Erythroblast (primary cell): ENCODE results near the gene TRPM3.

Experiments used
- DNase-seq, 2 experiments: peaks; one replicate each; lab custom pipeline; 2025; lab: John Stamatoyannopoulos, UW
- GATA1 ChIP-seq: IDR thresholded peaks from 2 replicates; pipeline ENCODE4 v1.6.1; 2011; ENCODE audit warnings: low read depth, mild to moderate bottlenecking, control low read depth, low read length, moderate library complexity
- POLR2A ChIP-seq: IDR thresholded peaks from 2 replicates; pipeline ENCODE4 v1.6.1; 2011; ENCODE audit warnings: mild to moderate bottlenecking, low read length

The TRPM3 gene

DNA sequence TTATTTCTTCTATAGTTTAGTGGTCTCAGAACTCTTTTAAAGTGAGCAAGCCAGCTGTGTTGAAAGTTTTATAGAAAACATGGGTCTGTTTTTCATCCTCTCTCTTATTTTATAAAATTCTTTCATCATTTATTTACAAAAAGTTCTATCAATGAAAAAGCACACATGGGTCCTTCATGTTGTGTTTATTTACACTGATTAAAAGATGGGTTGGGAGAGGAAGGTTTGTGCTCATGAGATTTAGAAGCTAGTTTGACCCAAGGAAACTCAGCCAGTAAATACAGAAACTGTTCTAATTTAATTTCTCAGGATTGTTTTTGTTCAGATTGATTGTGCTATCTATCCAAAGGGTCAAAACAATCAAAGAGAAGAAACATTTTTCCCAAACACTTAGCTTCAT lies 528.2 kb downstream of the TRPM3 start:
- no peak for DNase-seq
- TF ChIP-seq GATA1: no peak
- TF ChIP-seq POLR2A: no peak

GRCh38 chr9:70590315-70590677 lies 531.1 kb downstream of the TRPM3 start:
- TF ChIP-seq POLR2A: no peak
- TF ChIP-seq GATA1: no peak
- DNase-seq: no peak

DNA sequence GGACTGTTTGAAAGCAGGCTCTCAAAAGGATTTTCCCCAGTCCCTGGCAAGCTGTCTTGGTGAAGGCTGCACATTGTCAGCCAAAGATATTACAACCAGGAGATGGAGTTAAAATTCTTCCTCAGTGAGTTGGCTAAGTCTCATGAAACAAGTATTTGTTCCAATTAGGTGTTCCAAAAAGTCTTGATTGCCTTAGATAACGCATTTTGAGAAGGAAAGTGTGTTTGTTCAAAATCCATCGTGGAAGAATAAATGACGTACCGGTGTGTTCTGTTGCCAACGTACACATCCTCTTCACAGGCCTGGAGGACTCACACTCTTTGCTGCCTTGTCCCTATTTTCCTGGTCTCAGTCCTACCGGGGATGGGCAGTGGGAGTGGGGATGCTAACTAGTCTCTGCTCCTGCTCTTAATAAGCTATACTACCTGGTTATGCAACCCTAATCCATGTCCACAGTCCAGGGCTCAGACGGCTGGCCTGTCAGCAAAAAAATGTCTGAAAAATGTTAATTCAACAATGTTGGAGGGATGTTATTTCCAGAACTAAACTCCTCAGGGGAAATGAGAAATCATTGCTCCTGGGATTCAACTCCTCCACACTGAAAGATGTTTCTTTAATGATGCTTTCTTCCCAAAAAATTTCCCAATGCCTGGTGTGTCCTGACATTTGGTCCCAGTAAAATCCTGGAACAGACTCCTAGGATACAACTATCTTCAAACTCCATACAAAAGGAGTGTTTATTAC lies 531.7 kb downstream of the TRPM3 start:
- TF ChIP-seq GATA1 (no peak), POLR2A (no peak)
- DNase-seq: no peak

- TF ChIP-seq GATA1: no peak
- no peak for DNase-seq
Measured at GRCh38 chr9:70588999-70589398, 532.4 kb downstream of the TRPM3 start.

DNA sequence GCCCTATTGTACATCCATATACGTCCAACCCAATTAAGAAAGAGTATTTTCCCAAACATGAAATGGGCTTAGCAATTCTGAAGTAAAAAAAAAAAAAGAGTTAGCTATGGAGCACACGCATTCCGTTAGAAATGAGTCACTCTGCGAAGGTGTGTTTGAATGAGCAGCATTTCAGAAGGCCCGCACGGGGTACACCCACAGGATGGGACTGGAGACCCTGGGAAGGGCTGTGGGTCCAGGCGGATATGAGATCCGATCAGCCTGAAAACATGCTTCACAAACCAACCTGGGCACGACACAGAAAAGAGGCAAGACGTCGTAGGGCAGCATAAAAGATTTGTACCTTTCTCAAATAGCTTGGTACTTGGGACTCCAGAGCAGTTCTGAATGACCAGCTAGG lies 533.0 kb downstream of the TRPM3 start:
- DNase-seq: no peak

GRCh38 chr9:70587201-70587600 lies 534.2 kb downstream of the TRPM3 start:
- no peak for DNase-seq
- TF ChIP-seq GATA1 (no peak), POLR2A (no peak)

More for the DNA sequence above, 533.0 kb downstream of the TRPM3 start:
- TF ChIP-seq GATA1 (no peak), POLR2A (no peak)

DNA sequence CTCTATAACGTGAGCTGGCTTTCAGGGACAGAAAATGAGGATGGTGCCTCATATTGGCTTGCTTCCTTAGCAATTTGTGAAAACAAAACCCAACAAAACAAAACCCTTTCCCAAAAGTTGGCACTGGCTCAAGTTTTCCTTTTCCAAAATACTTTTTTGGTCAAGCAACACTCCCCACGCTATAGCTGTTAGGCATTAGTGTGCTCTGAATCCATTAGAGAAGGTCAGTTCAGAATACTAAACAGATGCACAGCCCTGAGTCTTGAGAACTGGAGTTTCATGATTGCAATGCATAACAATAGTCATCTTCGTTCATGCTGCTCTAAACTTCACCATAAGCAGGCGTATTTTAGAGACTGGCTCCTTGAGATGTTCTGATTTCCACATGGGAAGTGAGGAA lies 534.9 kb downstream of the TRPM3 start:
- no peak for TF ChIP-seq POLR2A
- TF ChIP-seq GATA1: no peak
- no peak for DNase-seq

DNA sequence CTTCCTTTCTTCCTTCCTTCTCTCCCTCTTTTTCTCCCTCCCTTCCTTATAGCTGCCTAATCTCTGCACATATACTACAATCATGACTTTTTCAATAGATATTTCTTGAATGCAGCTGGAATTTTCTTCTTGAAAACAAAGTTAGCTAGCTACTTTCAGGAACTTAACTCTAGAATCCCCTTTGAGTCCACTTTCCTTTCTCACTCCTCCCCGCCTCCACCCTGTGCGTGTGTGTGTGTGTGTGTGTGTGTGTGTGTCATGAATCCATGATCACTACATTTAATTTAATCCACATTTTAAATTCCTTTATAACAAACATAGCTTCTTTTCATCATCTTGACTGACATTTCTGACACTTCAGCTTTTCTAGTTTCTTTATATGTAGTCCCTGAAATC lies 539.5 kb downstream of the TRPM3 start:
- no peak for DNase-seq
- no peak for TF ChIP-seq POLR2A
- TF ChIP-seq GATA1: no peak

GRCh38 chr9:70581214-70581954 lies 540.0 kb downstream of the TRPM3 start:
- TF ChIP-seq GATA1: no peak
- no peak for TF ChIP-seq POLR2A
- no peak for DNase-seq

GRCh38 chr9:70580606-70581195 lies 540.7 kb downstream of the TRPM3 start:
- no peak for TF ChIP-seq POLR2A
- no peak for TF ChIP-seq GATA1
- DNase-seq: no peak

- DNase-seq: no peak
- no peak for TF ChIP-seq POLR2A
- TF ChIP-seq GATA1: no peak
Measured at GRCh38 chr9:70579686-70580085, 541.7 kb downstream of the TRPM3 start.

GRCh38 chr9:70578720-70579119 lies 542.7 kb downstream of the TRPM3 start:
- peak; percentile 20 to 59 for DNase-seq
- TF ChIP-seq GATA1: no peak
- no peak for TF ChIP-seq POLR2A

GRCh38 chr9:70577671-70578070 lies 543.8 kb downstream of the TRPM3 start:
- DNase-seq: peak in 1 of 2 experiments; percentile 39
- TF ChIP-seq POLR2A (no peak), GATA1 (no peak)

GRCh38 chr9:70576116-70576515 lies 545.3 kb downstream of the TRPM3 start:
- DNase-seq: no peak
- no peak for TF ChIP-seq GATA1
- no peak for TF ChIP-seq POLR2A
